ENCODE data around the gene ZNF462. TPM values are rescaled to one million over a fixed set of nuclear protein-coding genes. Genes with fewer than 3 reads are reported as not detected.

ZNF462 gene
- total and polyA plus RNA-seq, 4 donors, result 0.35 to 2.1 (median 1.4) TPM

GRCh38 chr9:107020040-107020530, 157.1 kb downstream of the ZNF462 start:
- Histone ChIP-seq H3K36me3 (ENCODE audit: control insufficient read depth in 4 of 4, insufficient read depth in 3 of 4, low read depth in 1 of 4, low read length in 3 of 4) (no peaks in the 10 kb centered on the region), H3K27ac (ENCODE audit: low read depth in 1 of 2, low read length in 2 of 2) (no peak overlapping the region), H3K4me3 (ENCODE audit: low read depth in 1 of 3, low read length in 3 of 3) (no peak overlapping the region), H3K9me3 (ENCODE audit: control insufficient read depth in 4 of 4, low read length in 3 of 4) (peaks cover 0 to 13% (median 9%) of the 10 kb centered on the region in 4 donors), H3K27me3 (ENCODE audit: control insufficient read depth in 4 of 4, insufficient read depth in 4 of 4, low read length in 3 of 4) (peaks cover 0 to 4% (median under 1%) of the 10 kb centered on the region in 4 donors), H3K4me1 (ENCODE audit: control insufficient read depth in 4 of 4, insufficient read depth in 4 of 4, low read length in 3 of 4) (no peaks in the 10 kb centered on the region), H3K9ac (ENCODE audit: low read depth in 1 of 2, low read length in 2 of 2) (no peak overlapping the region)
- TF ChIP-seq JUND (IDR thresholded peaks at IDR 0.05) (no peak), ATF3 (IDR thresholded peaks at IDR 0.05) (no peak), NR2F2 (IDR thresholded peaks at IDR 0.05) (no peak), HNF4G (IDR thresholded peaks at IDR 0.05) (no peak), CTCF (IDR thresholded peaks at IDR 0.05; ENCODE audit: low read depth, low read length, missing input control) (no peak)
- DNase-seq (ENCODE audit: low spot score), result no peak
- WGBS, result 65% methylated on average over 2 of the region's 2 CpGs

GRCh38 chr9:107024193-107024592, 161.2 kb downstream of the ZNF462 start:
- H3K4me3 ChIP-seq (ENCODE audit: low read depth in 1 of 3, low read length in 3 of 3), result no peak overlapping the region
- H3K36me3 ChIP-seq (ENCODE audit: control insufficient read depth in 4 of 4, insufficient read depth in 3 of 4, low read depth in 1 of 4, low read length in 3 of 4), result no peaks in the 10 kb centered on the region
- 63% methylated on average over 2 of the region's 2 CpGs for WGBS
- H3K9ac ChIP-seq (ENCODE audit: low read depth in 1 of 2, low read length in 2 of 2), result no peak overlapping the region
- no peak for TF ChIP-seq HNF4G (IDR thresholded peaks at IDR 0.05)
- no peak for TF ChIP-seq JUND (IDR thresholded peaks at IDR 0.05)
- TF ChIP-seq FOXA1 (IDR thresholded peaks at IDR 0.05), result no peak
- no peak for DNase-seq (ENCODE audit: low spot score)
- H3K4me1 ChIP-seq (ENCODE audit: control insufficient read depth in 4 of 4, insufficient read depth in 4 of 4, low read length in 3 of 4), result no peaks in the 10 kb centered on the region
- peaks cover 0 to 4% (median 0%) of the 10 kb centered on the region in 4 donors for H3K27me3 ChIP-seq (ENCODE audit: control insufficient read depth in 4 of 4, insufficient read depth in 4 of 4, low read length in 3 of 4)
- H3K9me3 ChIP-seq (ENCODE audit: control insufficient read depth in 4 of 4, low read length in 3 of 4), result no peaks in the 10 kb centered on the region
- H3K27ac ChIP-seq (ENCODE audit: low read depth in 1 of 2, low read length in 2 of 2), result no peak overlapping the region

- Histone ChIP-seq H3K27me3 (ENCODE audit: control insufficient read depth in 4 of 4, insufficient read depth in 4 of 4, low read length in 3 of 4) (peaks cover 0 to 4% (median 0%) of the 10 kb centered on the region in 4 donors), H3K9me3 (ENCODE audit: control insufficient read depth in 4 of 4, low read length in 3 of 4) (no peaks in the 10 kb centered on the region), H3K9ac (ENCODE audit: low read depth in 1 of 2, low read length in 2 of 2) (no peak overlapping the region), H3K27ac (ENCODE audit: low read depth in 1 of 2, low read length in 2 of 2) (no peak overlapping the region), H3K4me1 (ENCODE audit: control insufficient read depth in 4 of 4, insufficient read depth in 4 of 4, low read length in 3 of 4) (no peaks in the 10 kb centered on the region), H3K36me3 (ENCODE audit: control insufficient read depth in 4 of 4, insufficient read depth in 3 of 4, low read depth in 1 of 4, low read length in 3 of 4) (no peaks in the 10 kb centered on the region), H3K4me3 (ENCODE audit: low read depth in 1 of 3, low read length in 3 of 3) (no peak overlapping the region)
- no peak for TF ChIP-seq ATF3 (IDR thresholded peaks at IDR 0.05)
- no peak for TF ChIP-seq FOXA1 (IDR thresholded peaks at IDR 0.05)
- TF ChIP-seq EGR1 (IDR thresholded peaks at IDR 0.05; ENCODE audit: low read depth in 2 of 2), result no peak
- TF ChIP-seq GABPA (IDR thresholded peaks at IDR 0.05 in 1 of 2, conservative IDR thresholded peaks at IDR 0.05 in 1 of 2), result no peak
- no peak for TF ChIP-seq NR2F2 (IDR thresholded peaks at IDR 0.05)
- no peak for TF ChIP-seq RXRA (IDR thresholded peaks at IDR 0.05)
- TF ChIP-seq TAF1 (conservative IDR thresholded peaks at IDR 0.05), result no peak
- no peak for TF ChIP-seq MAX (IDR thresholded peaks at IDR 0.05)
- no peak for TF ChIP-seq HNF4G (IDR thresholded peaks at IDR 0.05)
- 91% methylated on average over 5 of the region's 5 CpGs for WGBS
- DNase-seq (ENCODE audit: low spot score), result no peak
These were observed 162.5 kb downstream of the ZNF462 start for GRCh38 chr9:107025260-107026035.

All from liver (tissue), 9 donors.